Thymus (tissue), 11 donors: ENCODE results near the gene PLD4. TPM values are rescaled to one million over a fixed set of nuclear protein-coding genes. Genes with fewer than 3 reads are reported as not detected.
"Not testable (repeated sequence)": the region's sequence is repeated elsewhere in the genome, so short reads cannot be mapped to it uniquely, and the experiment has no call there.

ENCODE experiments used
- DNase-seq, 9 donors: peaks; one replicate each; pipeline ENCODE4 v3.0.0-alpha.2; 2013; ENCODE audit warnings: low spot score in 9 of 9, low read depth in 6 of 9, missing footprints in 1 of 9
- H3K27ac ChIP-seq, 2 donors: one replicate each; pipeline ENCODE4 v1.5.1; 2013; ENCODE audit warnings: control low read depth in 1 of 2, low read depth in 1 of 2, low read length in 1 of 2, mild to moderate bottlenecking in 1 of 2, moderate library complexity in 1 of 2
- H3K27me3 ChIP-seq, 2 donors: one replicate each; pipeline ENCODE4 v1.5.1; 2013; ENCODE audit warnings: low read length in 1 of 2; ENCODE audit not compliant: control insufficient read depth in 2 of 2, insufficient read depth in 1 of 2
- H3K36me3 ChIP-seq, 2 donors: one replicate each; pipeline ENCODE4 v1.5.1; 2013; ENCODE audit warnings: low read length in 1 of 2, mild to moderate bottlenecking in 1 of 2, moderate library complexity in 1 of 2; ENCODE audit not compliant: control insufficient read depth in 2 of 2, insufficient read depth in 2 of 2
- H3K4me1 ChIP-seq, 2 donors: one replicate each; pipeline ENCODE4 v1.5.1; 2013; ENCODE audit warnings: low read length in 2 of 2; ENCODE audit not compliant: control insufficient read depth in 2 of 2, insufficient read depth in 2 of 2
- H3K4me3 ChIP-seq, 2 donors: one replicate each; pipeline ENCODE4 v1.5.1; 2013; ENCODE audit warnings: low read length in 2 of 2, control low read depth in 1 of 2, mild to moderate bottlenecking in 1 of 2
- H3K9me3 ChIP-seq, 2 donors: one replicate each; pipeline ENCODE4 v1.5.1; 2013; ENCODE audit warnings: low read length in 1 of 2, mild to moderate bottlenecking in 1 of 2; ENCODE audit not compliant: control insufficient read depth in 2 of 2, insufficient read depth in 1 of 2
- WGBS: extraction: QIAGEN DNeasy Blood & Tissue Kit; methylation state at CpG from one replicate; pipeline ENCODE4 v1.1.7; 2013; 5-methylcytosine and 5-hydroxymethylcytosine counted together
- polyA plus RNA-seq: library from polyadenylated mRNA; stranded (reverse); fragments of 200-250 nt; gene quantifications from one replicate; pipeline ENCODE4 v1.2.3, GENCODE V29; 2013
- total RNA-seq: library from RNA; stranded (reverse); fragments of 120-200 nt; gene quantifications from one replicate; pipeline ENCODE4 v1.2.4, GENCODE V29; 2013
- donor health status: healthy.

Gene PLD4
- total and polyA plus RNA-seq, 2 donors: 1.5 to 5.5 TPM

GRCh38 chr14:104885031-104885972 is 39.4 kb upstream of the PLD4 start:
- Histone ChIP-seq H3K9me3 (no peaks in the 10 kb centered on the region), H3K36me3 (no peaks in the 10 kb centered on the region), H3K27ac (no peak overlapping the region), H3K4me3 (no peak overlapping the region), H3K27me3 (peaks cover 0 to 3% of the 10 kb centered on the region in 2 donors), H3K4me1 (no peaks in the 10 kb centered on the region)
- WGBS: 95% methylated on average over 38 of the region's 38 CpGs
- DNase-seq: no peak

- 96% methylated on average over 40 of the region's 40 CpGs for WGBS
- Histone ChIP-seq H3K4me3 (no peak overlapping the region), H3K27ac (no peak overlapping the region), H3K27me3 (peaks cover 0 to 3% of the 10 kb centered on the region in 2 donors), H3K4me1 (no peaks in the 10 kb centered on the region), H3K36me3 (no peaks in the 10 kb centered on the region), H3K9me3 (no peaks in the 10 kb centered on the region)
- DNase-seq: no peak
Measured at GRCh38 chr14:104885973-104886689, 38.5 kb upstream of the PLD4 start.

GRCh38 chr14:104886690-104887622 is 37.7 kb upstream of the PLD4 start:
- H3K4me3 ChIP-seq: no peak overlapping the region
- H3K4me1 ChIP-seq: no peaks in the 10 kb centered on the region
- H3K9me3 ChIP-seq: no peaks in the 10 kb centered on the region
- H3K36me3 ChIP-seq: no peaks in the 10 kb centered on the region
- 98% methylated on average over 59 of the region's 59 CpGs for WGBS
- DNase-seq: no peak
- H3K27ac ChIP-seq: no peak overlapping the region
- H3K27me3 ChIP-seq: peaks cover 0 to 3% of the 10 kb centered on the region in 2 donors

- Histone ChIP-seq H3K4me1 (no peaks in the 10 kb centered on the region), H3K4me3 (no peak overlapping the region), H3K9me3 (no peaks in the 10 kb centered on the region), H3K27me3 (no peaks in the 10 kb centered on the region), H3K27ac (no peak overlapping the region), H3K36me3 (no peaks in the 10 kb centered on the region)
- WGBS: 96% methylated on average over 33 of the region's 33 CpGs
- DNase-seq: no peak
Measured at GRCh38 chr14:104887623-104888488, 36.8 kb upstream of the PLD4 start.

GRCh38 chr14:104888489-104889374 is 35.9 kb upstream of the PLD4 start:
- WGBS: 96% methylated on average over 26 of the region's 26 CpGs
- DNase-seq: no peak
- Histone ChIP-seq H3K36me3 (no peaks in the 10 kb centered on the region), H3K4me3 (no peak overlapping the region), H3K27me3 (no peaks in the 10 kb centered on the region), H3K27ac (no peak overlapping the region), H3K4me1 (no peaks in the 10 kb centered on the region), H3K9me3 (no peaks in the 10 kb centered on the region)

- no peaks in the 10 kb centered on the region for H3K36me3 ChIP-seq
- no peak for DNase-seq
- H3K4me3 ChIP-seq: no peak overlapping the region
- WGBS: 95% methylated on average over 23 of the region's 23 CpGs
- no peaks in the 10 kb centered on the region for H3K4me1 ChIP-seq
- H3K27me3 ChIP-seq: no peaks in the 10 kb centered on the region
- no peaks in the 10 kb centered on the region for H3K9me3 ChIP-seq
- no peak overlapping the region for H3K27ac ChIP-seq
Measured at GRCh38 chr14:104889375-104889757, 35.3 kb upstream of the PLD4 start.

- H3K4me1 ChIP-seq, H3K27me3 ChIP-seq, H3K4me3 ChIP-seq, DNase-seq, H3K9me3 ChIP-seq, H3K36me3 ChIP-seq, H3K27ac ChIP-seq: not testable (repeated sequence)
Measured at GRCh38 chr14:104890292-104890691, 34.4 kb upstream of the PLD4 start.
